Measurements from ENCODE around the gene ARID3B. TPM values are rescaled to one million over a fixed set of nuclear protein-coding genes. Genes with fewer than 3 reads are reported as not detected.

Gene ARID3B
- total RNA-seq, 1 experiment from 2014 or later, result 9.3 TPM

GRCh38 chr15:74603789-74604705 lies 63.0 kb downstream of the ARID3B start:
- DNase-seq (ENCODE audit: low read depth), result no peak

GRCh38 chr15:74604983-74605794 lies 64.2 kb downstream of the ARID3B start:
- no peak for DNase-seq (ENCODE audit: low read depth)

GRCh38 chr15:74605795-74606150 lies 64.8 kb downstream of the ARID3B start:
- DNase-seq (ENCODE audit: low read depth), result no peak

GRCh38 chr15:74608786-74609185 lies 67.8 kb downstream of the ARID3B start:
- no peak for DNase-seq (ENCODE audit: low read depth)

- no peak for DNase-seq (ENCODE audit: low read depth)
These were observed 68.9 kb downstream of the ARID3B start for GRCh38 chr15:74609938-74610301.

GRCh38 chr15:74610302-74610951 lies 69.4 kb downstream of the ARID3B start:
- DNase-seq (ENCODE audit: low read depth), result no peak

GRCh38 chr15:74611341-74611740 lies 70.3 kb downstream of the ARID3B start:
- DNase-seq (ENCODE audit: low read depth), result no peak

GRCh38 chr15:74611834-74612233 lies 70.8 kb downstream of the ARID3B start:
- DNase-seq (ENCODE audit: low read depth), result no peak

- no peak for DNase-seq (ENCODE audit: low read depth)
These were observed 71.7 kb downstream of the ARID3B start for GRCh38 chr15:74612677-74613076.

- DNase-seq (ENCODE audit: low read depth), result no peak
These were observed 72.3 kb downstream of the ARID3B start for GRCh38 chr15:74613089-74613952.

- DNase-seq (ENCODE audit: low read depth), result no peak
These were observed 73.1 kb downstream of the ARID3B start for GRCh38 chr15:74613953-74614743.

- DNase-seq (ENCODE audit: low read depth), result peak; percentile 84
These were observed 73.9 kb downstream of the ARID3B start for GRCh38 chr15:74614744-74615507.

- peak; percentile 97 for DNase-seq (ENCODE audit: low read depth)
These were observed 74.7 kb downstream of the ARID3B start, which contains the start of gene CLK3 for GRCh38 chr15:74615508-74616365. Gene CLK3 (plus strand): TSS chr15:74615836. CDS start chr15:74619197, 3,361 bp downstream.

GRCh38 chr15:74616366-74616939 lies 75.4 kb downstream of the ARID3B start:
- peak; percentile 70 for DNase-seq (ENCODE audit: low read depth)

GRCh38 chr15:74616996-74617395 lies 76.0 kb downstream of the ARID3B start:
- DNase-seq (ENCODE audit: low read depth), result no peak

GRCh38 chr15:74618841-74619596 lies 78.0 kb downstream of the ARID3B start:
- DNase-seq (ENCODE audit: low read depth), result no peak

- no peak for DNase-seq (ENCODE audit: low read depth)
These were observed 79.1 kb downstream of the ARID3B start for GRCh38 chr15:74619916-74620635.

All from Daoy (cell line).